Measurements from ENCODE around the gene AIM2.

Gene AIM2

GRCh38 chr1:159014003-159014571, 62.5 kb downstream of the AIM2 start:
- DNase-seq = no peak

GRCh38 chr1:159012495-159012894, 64.1 kb downstream of the AIM2 start:
- DNase-seq = no peak

Measured in NCI-H1092 treated with DMSO at 0.1 percent for 48 hours (cell line).